Gastrocnemius medialis (tissue), 4 donors: ENCODE results near the gene PGAP3.

ENCODE experiments used
- CTCF ChIP-seq, 5 experiments: fragments of 450-650 bp in 3 of 5; fragments of 200-600 bp in 2 of 5; sonication (generic) in 2 of 5; IDR thresholded peaks in 4 of 5; conservative IDR thresholded peaks in 1 of 5; 1 replicate in 4 of 5; 2 replicates in 1 of 5; pipeline ENCODE4 v1.5.1; 2016 to 2019; ENCODE audit warnings: antibody characterized with exemption in 5 of 5, mild to moderate bottlenecking in 3 of 5, moderate library complexity in 3 of 5
- POLR2A ChIP-seq, 2 donors: fragments of 450-650 bp; IDR thresholded peaks; one replicate each; pipeline ENCODE4 v1.6.1; 2017; ENCODE audit warnings: antibody characterized with exemption in 2 of 2, mild to moderate bottlenecking in 2 of 2, moderate library complexity in 2 of 2

DNA sequence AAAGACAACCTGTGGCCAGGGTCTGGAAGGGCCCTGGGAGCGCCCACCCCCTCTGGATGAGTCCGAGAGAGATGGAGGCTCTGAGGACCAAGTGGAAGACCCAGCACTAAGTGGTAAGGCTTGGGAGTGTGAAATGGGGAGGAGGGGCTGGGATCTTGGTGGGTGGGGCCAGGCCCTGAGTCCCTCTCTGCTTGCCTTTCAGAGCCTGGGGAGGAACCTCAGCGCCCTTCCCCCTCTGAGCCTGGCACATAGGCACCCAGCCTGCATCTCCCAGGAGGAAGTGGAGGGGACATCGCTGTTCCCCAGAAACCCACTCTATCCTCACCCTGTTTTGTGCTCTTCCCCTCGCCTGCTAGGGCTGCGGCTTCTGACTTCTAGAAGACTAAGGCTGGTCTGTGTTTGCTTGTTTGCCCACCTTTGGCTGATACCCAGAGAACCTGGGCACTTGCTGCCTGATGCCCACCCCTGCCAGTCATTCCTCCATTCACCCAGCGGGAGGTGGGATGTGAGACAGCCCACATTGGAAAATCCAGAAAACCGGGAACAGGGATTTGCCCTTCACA, 52.2 kb downstream of the PGAP3 start:
- TF ChIP-seq CTCF (IDR thresholded peaks at IDR 0.05 in 4 of 5, conservative IDR thresholded peaks at IDR 0.05 in 1 of 5) = no peak
- no peak for TF ChIP-seq POLR2A (IDR thresholded peaks at IDR 0.05)
